Mucosa of gallbladder (tissue), 1 donor: ENCODE data around the gene COG2. TPM values are rescaled to one million over a fixed set of nuclear protein-coding genes. Genes with fewer than 3 reads are reported as not detected.
"Not testable (repeated sequence)": the region's sequence is repeated elsewhere in the genome, so short reads cannot be mapped to it uniquely, and the experiment has no call there.

ENCODE experiments used
- DNase-seq: peaks from one replicate; pipeline ENCODE4 v3.0.0-alpha.2; 2020; ENCODE audit warnings: low spot score
- total RNA-seq: library from RNA; stranded (reverse); gene quantifications from one replicate; pipeline ENCODE4 v1.2.1, GENCODE V29; 2021
- donor health status: DM: no; HTN: no; CAD: no.

The COG2 gene
- total RNA-seq, 1 donor from 2014 or later: 41.1 TPM

DNA sequence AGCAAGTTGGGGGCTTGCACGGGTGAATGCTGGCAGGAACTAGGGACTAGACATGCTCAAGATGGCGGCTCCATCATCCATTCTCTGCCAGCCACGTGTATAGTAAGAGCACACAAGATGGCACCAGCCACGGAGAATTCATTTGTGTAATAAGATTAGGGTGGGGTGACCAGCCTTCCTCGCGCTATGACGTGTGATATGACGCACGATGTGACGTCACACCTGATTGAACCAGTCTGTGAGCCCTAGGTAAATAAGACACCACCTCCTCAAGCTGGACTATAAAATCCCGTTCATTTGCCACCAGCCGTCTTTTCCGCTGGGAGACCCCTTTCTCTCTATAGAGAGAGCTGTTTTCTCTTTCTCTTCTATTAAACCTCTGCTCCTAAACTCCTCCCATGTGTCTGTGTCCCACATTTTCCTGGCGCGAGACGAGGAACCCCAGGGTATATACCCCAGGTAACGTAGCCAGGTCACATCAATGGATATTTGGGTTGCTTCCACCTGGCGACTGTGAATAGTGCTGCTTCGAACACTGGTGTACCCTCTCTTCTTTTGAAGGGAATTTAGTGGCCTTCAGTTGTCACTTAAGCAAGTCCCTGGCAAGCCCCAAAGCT lies 18.1 kb upstream of the COG2 start:
- no peak for DNase-seq

DNA sequence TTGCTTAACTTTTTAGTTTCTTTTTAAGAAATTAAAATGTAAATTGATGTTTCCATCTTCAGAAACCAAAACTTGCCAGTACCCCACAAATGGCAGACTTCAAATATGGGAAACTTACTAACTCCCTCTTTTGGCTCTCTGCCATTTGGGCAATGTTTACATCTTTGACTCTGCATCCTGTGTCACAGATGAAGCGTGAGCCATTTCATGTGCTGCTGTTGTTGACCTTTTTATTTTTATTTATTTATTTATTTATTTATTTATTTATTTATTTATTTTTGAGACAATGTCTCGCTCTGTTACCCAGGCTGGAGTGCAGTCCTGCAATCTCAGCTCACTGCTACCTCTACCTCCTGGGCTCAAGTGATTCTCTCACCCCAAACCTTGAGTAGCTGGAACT lies 16.0 kb upstream of the COG2 start:
- no peak for DNase-seq

DNA sequence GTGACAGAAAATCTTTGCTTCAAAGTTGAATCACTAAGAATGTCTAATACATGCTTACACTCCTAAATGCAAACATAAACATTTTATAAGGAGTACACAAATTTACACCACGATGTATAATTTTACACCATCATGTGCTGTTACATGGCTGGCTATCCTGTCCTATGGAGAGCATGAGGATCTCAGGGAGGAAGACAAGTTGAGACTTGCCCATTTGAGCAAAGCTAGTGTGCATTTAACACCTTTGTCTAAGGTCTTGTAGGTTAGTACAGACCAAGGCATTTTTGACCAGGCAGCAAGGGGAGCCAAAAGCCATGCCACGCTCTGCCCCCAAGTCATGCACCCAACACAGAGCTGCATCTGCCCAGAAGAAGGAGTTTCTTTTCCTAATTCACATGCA lies 14.5 kb upstream of the COG2 start:
- DNase-seq: no peak

DNA sequence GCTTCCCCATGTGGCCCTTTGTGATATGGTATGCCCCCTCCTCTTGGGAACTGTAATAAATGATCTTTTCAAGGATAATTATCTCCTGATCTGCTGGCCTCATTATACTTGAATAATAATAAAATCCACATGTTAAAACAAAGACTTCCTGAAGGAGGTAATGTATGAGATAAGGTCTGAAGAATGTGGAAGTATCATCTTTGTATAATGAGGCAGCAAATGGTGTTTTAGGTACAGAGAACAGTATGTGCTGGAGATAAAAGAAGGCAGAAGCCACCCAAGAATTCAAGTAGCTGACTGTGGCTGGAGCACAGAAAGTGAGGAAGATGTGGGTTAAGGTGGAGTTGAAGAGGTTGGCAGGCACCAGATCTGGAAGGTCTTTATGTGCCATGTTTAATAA lies 12.8 kb upstream of the COG2 start:
- no peak for DNase-seq

DNA sequence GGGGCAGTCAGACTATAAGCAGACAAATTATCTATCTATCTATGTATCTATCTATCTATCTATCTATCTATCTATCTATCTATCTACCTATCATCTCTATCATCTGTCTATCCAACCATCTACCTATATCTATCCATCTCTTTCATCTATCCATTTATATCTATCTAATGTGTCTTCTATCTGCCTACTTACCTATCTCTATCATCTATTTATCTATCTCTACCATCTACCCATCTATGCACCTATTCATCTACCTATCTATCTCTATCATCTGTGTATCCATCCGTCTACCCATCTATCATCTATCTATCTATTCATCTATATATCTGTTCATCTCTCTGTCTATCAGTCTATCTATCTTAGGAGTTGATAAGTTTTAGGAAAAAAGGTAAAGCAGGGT lies 10.8 kb upstream of the COG2 start:
- DNase-seq: no peak

DNA sequence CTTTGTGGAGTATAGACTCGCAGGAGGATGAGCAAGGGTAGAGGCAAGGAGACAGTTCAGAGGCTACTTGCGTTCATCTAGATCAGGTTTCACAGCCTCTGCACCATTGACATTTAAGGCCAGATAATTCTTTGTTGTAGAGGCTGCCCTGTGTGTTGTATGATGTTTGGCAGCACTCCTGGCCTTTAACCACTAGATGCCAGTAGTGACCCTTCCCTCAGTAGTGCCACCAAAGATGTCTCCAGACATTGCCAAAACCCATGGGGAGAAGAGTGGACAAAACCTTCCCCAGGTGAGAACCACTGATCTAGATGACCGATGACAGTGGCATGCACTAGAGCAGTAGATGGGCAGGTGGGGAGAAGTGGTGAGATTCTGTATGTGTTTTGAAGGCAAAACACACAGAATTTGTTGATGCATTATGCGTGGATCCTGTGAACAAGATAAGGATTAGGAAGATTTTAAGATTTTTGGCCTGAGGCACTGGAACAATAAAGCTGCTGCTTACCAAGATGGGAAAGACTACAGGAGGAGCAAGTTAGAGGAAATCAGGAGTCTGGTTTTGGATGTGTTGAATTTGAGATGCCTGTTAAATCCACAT lies 9.9 kb upstream of the COG2 start:
- peak; percentile 17 for DNase-seq

DNA sequence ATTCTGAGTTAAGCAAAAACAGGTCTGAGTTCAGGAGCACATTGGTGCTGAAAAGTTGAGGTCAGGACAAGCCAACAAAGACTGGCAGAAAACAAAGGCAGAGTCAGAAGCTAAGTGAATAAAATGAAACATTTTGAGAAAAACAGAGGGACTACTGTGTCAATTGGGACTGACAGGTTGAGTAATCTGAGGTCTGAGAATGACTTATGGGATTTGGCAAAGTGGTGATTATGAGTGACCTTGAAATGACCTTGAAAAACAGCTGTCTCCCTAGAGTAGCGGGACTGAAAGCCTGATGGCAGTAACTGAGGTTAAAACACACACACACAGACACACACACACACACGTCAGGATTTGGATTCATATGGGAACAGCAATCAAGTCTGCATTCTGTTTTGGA lies 8.8 kb upstream of the COG2 start:
- no peak for DNase-seq

DNA sequence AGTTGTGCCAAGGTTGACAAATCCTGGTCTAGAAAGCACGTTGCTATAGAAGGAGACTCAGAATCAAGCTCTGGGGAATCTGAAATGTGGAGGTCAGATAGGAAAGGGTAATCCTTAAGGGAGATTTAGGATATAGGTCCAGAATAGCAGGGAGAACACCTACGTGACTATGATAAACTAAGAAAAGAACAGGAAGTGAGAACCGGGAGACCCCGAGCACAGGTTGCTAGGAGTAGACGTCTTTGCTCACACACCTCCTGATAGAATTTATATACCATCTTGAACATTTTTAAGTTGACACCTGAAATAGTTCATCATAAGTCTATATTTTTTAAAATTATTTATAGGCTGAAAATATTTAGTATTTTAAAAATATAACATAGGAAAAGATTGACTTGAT lies 7.9 kb upstream of the COG2 start:
- DNase-seq: no peak

DNA sequence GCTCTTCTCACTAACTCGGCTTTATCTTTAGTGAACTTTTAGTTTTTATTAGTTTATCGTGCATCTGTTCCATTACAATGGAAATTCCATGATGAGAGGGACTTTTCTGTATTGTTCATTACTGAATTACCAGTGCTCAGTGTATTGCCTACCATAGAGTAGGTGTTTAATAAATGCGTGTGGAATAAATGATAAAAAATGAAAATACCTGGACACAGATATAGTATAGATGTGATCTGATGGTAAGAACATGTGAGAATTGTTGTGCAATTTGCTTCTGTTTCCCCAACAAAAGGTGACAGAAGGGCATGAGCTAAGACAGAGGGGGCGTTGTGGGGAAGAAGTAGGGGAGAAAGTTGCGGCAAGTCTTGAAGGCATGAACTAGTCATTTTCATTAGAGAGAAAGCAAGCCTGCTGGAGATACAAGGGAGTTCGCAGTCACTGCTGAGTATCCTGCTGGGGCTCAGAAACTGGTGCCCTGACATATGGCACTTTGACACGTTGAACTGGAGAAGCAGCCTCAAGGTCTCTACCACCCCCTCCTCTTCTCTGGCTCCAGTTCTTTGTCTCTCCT lies 5.6 kb upstream of the COG2 start:
- DNase-seq: no peak

DNA sequence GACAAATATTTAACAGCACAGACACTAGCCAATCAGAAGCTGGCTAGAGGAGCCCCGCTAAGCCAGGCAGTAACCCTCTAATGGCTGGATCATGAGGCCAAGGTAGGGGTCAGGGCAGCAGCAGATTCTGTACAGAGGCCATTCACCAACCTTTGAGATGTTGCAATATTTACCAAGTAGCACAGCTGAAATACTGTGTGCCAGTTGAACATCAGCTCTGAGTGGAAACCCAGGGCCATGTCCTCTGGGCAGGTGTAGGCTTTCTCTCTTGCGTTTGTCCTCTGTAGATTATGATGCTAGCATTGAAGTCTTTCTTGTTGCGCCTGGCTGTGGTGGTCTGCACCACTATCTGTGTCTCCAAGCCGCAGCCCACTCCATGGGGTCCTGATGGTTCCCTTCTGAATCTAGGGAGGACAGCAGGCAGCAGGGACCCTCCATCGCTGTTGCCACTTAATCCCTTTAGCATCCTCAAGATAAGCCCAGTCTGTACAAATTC lies 2.5 kb upstream of the COG2 start:
- no peak for DNase-seq

DNA sequence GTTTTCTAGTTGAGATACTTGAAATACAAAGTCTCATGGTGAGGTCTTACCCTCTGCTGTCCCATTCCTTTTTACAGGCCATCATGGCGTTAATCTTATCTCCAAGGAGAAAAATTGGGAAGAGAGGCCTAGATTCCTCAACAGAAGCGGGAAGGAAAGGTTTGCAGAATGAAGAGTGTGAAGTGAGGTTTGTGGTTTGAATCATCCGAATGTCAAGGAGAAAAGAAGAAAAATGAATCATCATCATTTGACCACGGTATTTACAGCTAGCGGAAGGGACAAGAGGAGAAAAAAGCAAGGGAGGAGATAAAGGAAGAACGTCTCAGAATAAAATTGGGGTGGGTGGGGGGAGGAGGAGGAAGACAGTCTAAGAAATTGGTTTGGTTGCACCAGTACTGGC lies 935 bp upstream of the COG2 start:
- DNase-seq: no peak

DNA sequence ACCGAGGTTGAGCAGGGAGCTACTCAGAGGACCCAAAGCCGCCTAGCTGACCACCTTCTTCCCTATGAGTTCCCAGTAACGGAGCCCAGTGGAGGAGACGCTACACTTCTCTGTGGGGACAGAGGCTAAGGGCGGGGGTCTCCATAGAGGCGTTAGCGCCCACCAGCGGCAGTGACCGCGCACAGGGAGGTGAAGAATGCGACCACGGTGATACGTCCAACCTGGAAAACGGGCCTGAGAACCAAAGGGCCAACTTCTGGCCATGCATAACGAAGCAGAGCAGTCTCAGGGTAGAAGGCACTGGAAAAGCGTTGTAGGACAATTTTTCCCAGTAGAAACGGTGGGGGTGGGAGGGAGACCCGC lies 400 bp upstream of the COG2 start:
- DNase-seq: no peak

DNA sequence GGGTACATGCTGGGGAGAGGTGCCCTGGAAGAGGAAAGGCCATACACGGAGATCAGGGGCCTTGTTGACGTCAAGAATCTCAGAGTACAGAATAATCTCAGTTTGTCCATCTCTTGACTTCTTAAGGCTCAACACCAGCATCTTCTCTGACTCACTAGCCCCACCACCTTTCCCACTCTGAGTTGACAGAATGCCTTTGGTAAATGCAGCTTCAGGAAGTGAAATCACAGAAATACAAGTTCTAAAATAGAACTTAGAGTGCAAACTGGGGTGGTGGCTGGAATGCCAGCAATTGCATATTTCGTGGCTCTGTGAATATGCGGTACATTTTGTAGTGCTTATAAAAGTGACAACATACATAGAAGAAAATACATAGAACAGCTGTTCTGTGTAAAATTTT lies 1.6 kb downstream of the COG2 start:
- no peak for DNase-seq

DNA sequence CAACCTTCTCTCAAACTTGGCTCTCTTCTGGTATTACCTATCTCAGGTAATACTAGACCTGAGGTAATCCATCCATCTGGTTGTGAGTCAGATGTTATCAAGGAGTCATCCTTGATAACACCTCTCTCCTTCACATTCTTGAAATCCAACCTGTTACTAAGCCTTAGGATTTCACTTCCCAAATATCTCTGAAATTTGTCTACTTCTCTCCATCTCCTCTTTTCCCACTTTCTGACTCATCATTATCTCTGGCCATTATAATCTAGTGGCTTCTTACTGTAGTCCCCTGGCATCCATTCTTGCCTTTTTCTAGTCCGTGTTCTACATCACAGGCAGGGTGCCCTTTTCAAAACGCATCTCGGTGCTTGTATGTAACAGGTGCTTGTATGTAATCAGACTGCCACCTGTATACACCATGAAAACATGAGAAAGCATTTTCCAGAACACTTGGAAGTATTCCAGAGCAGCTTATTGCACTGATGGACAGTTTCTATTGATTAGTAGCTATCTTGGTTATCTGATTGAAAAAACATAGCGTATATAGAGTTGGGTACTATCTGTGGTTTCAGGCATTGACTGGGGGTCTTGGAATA lies 4.5 kb downstream of the COG2 start:
- no peak for DNase-seq

DNA sequence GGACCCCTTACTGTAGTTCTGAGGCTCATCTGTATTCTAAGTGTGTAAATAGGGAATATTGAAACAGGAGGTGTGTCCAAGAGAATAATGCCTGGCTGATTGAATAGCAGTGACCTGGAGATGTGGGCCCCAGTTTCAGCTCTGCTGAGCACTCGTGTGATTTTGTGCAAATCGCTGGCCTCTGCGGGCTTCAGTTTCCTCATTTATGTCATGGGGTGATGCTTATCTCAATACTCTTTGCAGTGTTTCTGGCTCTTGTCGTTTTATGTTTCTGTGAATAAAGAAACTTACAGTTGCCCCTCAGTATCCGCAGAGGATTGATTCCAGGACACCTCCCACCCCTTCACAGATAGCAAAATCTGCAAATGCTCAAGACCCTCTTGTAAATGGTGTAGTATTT lies 5.0 kb downstream of the COG2 start:
- DNase-seq: no peak

DNA sequence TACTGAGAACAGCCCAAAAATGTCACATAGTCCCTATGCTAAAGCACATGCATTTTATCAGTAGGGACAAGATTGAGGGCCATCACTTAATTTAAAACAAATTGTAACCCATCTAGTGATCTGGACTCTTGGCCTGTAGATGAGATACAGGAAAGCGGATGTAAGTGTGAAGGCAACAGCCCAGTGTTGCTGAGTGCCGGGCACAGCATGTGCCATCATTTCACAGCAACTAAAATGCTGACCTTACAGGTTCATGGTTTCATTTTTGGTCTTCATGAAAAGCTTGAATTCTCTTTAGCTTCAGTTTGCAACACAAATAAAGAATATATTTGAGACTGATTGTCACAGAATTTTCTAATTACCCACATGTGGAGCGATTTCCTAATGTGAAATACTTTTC lies 5.8 kb downstream of the COG2 start:
- no peak for DNase-seq

DNA sequence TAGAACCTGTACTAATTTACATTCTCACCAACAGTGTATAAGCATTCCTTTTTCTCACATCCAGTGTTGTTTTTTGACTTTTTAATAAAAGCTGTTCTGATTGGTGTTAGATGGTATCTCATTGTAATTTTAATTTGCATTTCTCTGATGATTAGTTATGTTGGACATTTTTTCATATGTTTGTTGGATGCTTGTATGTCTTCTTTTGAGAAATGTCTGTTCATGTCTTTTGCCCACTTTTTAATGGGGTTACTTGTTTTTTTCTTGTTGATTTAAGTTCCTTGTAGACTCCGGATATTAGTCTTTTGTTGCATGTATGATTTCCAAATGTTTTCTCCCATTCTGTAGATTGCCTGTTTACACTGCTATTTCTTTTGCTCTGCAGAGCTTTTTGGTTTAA lies 8.0 kb downstream of the COG2 start:
- no peak for DNase-seq

DNA sequence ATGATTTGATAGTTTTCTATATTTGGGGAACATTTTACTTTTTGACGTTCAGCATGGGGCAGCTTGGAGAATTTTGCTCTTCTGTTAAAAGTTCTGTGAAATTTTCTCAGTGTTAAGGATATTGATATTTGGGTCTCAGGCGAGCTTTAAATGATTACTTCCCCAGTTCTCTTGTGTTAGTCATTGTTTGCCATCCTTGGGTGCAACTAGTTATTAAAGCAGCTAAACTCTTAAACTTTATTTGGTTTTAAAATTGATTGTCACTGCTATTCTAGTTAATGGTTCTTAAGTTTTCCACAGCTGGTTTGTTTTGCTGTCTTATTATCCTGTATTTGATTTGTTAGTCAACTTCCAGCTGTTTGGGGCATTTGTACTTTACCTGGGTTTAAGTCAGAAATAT lies 9.0 kb downstream of the COG2 start:
- DNase-seq: no peak

DNA sequence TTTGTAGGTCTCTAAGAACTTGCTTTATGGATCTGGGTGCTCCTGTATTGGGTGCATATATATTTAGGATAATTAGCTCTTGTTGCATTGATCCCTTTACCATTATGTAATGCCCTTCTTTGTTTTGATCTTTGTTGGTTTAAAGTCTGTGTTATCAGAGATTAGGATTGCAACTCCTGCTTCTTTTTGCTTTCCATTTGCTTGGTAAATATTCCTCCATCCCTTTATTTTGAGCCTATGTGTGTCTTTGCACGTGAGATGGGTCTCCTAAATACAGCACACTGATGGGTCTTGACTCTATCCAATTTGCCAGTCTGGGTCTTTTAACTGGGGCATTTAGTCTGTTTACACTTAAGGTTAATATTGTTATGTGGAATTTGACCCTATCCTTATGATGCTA lies 14.4 kb downstream of the COG2 start:
- not testable (repeated sequence) for DNase-seq

DNA sequence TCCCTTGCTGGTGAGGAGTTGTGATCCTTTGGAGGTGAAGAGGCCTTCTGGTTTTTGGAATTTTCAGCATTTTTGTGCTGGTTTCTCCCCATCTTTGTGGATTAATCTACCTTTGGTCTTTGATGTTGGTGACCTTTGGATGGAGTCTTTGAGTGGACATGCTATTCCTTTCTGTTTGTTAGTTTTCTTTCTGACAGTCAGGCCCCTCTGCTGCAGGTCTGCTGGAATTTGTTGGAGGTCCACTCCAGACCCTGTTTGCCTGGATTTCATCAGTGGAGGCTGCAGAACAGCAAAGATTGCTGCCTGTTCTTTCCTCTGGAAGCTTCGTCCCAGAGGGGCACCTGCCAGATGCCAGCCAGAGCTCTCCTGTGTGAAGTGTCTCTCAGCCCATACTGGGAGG lies 15.8 kb downstream of the COG2 start:
- not testable (repeated sequence) for DNase-seq

DNA sequence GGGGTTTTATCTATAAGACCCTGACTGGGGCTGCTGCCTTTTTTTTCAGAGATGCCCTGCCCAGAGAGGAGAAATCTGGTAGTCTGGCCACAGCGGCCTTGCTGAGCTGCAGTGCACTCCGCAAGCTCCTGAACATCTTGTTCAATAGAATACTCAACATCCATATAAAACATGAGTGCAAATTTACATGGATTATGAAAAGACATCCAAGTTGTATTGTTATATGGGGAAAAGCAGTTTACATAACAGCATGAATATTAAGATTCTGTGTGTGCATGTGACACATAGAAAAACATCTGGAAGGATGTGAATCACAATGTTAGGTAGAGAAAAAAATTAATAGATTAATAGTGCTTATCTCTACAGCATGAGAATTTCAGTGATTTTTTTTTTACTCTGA lies 16.4 kb downstream of the COG2 start:
- no peak for DNase-seq

DNA sequence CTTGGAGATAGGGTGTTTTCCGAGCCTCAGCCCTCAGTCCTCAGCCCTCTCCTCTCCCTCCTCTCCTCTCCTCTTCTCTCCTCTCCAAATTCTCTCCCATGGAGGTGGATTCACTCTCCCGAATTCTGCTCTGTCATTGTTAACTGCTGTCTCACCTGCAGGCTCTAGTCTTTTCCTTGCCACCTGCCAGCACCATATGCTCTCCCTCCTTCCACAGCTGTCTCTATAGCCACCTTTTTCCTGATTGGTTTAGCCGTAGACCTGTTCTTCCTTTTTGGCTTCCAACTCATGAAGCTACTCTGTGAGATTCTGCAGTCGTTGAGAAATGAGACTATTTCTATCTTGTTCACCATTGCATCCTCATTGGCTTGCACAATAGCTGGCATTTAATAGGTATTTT lies 19.7 kb downstream of the COG2 start:
- no peak for DNase-seq

DNA sequence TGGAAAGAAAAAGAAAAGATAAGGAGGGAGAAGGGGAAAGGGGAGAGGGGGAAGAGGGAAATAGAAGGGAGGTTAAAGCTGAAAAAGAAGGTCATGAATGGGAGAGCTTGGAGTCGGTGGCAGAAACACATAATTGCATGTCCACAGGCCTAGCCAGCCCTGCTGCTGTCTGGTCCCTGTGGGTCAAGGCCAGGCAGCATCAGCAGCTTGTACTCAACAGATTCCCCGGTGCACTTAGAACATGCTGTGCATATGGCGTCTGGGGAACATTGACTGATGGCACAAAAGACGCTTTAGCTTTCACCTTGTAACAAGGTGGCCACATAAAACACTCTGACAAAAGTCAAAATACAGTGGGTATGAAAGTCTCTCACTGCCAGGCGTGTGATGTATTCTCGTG lies 25.9 kb downstream of the COG2 start:
- DNase-seq: no peak
